Right lobe of liver (tissue), 6 donors: ENCODE results near the gene FAM50A. TPM values are rescaled to one million over a fixed set of nuclear protein-coding genes. Genes with fewer than 3 reads are reported as not detected.

Experiments used
- ATAC-seq, 4 donors: fragments of 200-7000 bp; cut with Tn5 transposase; one replicate each; pipeline ENCODE4 v1.9.1; 2020; ENCODE audit warnings: mild to moderate bottlenecking in 4 of 4, moderate library complexity in 4 of 4
- DNase-seq, 3 donors: peaks; one replicate each; pipeline ENCODE4 v3.0.0-alpha.2; 2020
- H3K27ac ChIP-seq, 3 donors: fragments of 200-600 bp; one replicate each; pipeline ENCODE4 v1.8.0; 2022
- H3K27me3 ChIP-seq, 2 donors: fragments of 200-600 bp; one replicate each; pipeline ENCODE4 v1.8.0; 2022
- H3K36me3 ChIP-seq, 4 donors: fragments of 200-600 bp; sonication (generic) in 1 of 4; one replicate each; pipeline versions ENCODE4 v1.5.1 to v1.8.0; 2017 to 2022; ENCODE audit warnings: control low read depth in 1 of 4
- H3K4me1 ChIP-seq, 4 donors: fragments of 200-600 bp; sonication (generic) in 1 of 4; one replicate each; pipeline versions ENCODE4 v1.5.1 to v1.8.0; 2017 to 2022; ENCODE audit warnings: control low read depth in 1 of 4
- H3K4me3 ChIP-seq, 3 donors: fragments of 200-600 bp; one replicate each; pipeline ENCODE4 v1.8.0; 2022
- H3K9me3 ChIP-seq, 4 donors: fragments of 200-600 bp; sonication (generic) in 1 of 4; one replicate each; pipeline versions ENCODE4 v1.5.1 to v1.8.0; 2017 to 2022; ENCODE audit warnings: control low read depth in 1 of 4
- POLR2A ChIP-seq: fragments of 450-650 bp; IDR thresholded peaks from one replicate; pipeline ENCODE4 v1.6.1; 2017; ENCODE audit warnings: antibody characterized with exemption, mild to moderate bottlenecking
- WGBS: methylation state at CpG from one replicate; pipeline ENCODE4 v1.1.6; 2018; ENCODE audit warnings: low coverage, low lambda C conversion rate; ENCODE audit not compliant: insufficient coverage; ENCODE audit errors: missing lambda C conversion rate; 5-methylcytosine and 5-hydroxymethylcytosine counted together
- intact Hi-C, 2 donors: fragments of 100-400 bp; cut with DNase I; formaldehyde crosslinking; loops; one replicate each; pipeline versions ENCODE4 v1.11.2 to v1.14.1; 2022
- total RNA-seq, 6 experiments: library from RNA; depleted of rRNA in 2 of 6; stranded (reverse); fragments of >200 nt in 2 of 6; fragmentation: NEBNext Ultra II Directional in 3 of 6; extraction: Animal tissue kit (Norgen Biotek cat#: 25700) in 3 of 6; gene quantifications; one replicate each; pipeline versions ENCODE4 v1.1.0 to v1.2.4, GENCODE V29; 2016 to 2023
- TF ChIP-seq, protein P1 (sequence below), 4 donors: fragments of 200-600 bp in 3 of 4; fragments of 450-650 bp in 1 of 4; IDR thresholded peaks; one replicate each; pipeline versions ENCODE4 v1.5.1 to v1.8.0; 2016 to 2022; ENCODE audit warnings: antibody characterized with exemption in 4 of 4, mild to moderate bottlenecking in 2 of 4
- donor health status: DM: no; HTN: yes; CAD: no.
- donor health status: DM: no; HTN: no; CAD: no.
- donor health status: DM: no; HTN: no; CAD: no.
- donor health status: DM: no; HTN: yes; CAD: no.
- donor health status: DM: no; HTN: yes; CAD: no.

Gene FAM50A
- total RNA-seq, 6 experiments from 2014 or later: 19.2 to 36.8 (median 21.9) TPM

DNA sequence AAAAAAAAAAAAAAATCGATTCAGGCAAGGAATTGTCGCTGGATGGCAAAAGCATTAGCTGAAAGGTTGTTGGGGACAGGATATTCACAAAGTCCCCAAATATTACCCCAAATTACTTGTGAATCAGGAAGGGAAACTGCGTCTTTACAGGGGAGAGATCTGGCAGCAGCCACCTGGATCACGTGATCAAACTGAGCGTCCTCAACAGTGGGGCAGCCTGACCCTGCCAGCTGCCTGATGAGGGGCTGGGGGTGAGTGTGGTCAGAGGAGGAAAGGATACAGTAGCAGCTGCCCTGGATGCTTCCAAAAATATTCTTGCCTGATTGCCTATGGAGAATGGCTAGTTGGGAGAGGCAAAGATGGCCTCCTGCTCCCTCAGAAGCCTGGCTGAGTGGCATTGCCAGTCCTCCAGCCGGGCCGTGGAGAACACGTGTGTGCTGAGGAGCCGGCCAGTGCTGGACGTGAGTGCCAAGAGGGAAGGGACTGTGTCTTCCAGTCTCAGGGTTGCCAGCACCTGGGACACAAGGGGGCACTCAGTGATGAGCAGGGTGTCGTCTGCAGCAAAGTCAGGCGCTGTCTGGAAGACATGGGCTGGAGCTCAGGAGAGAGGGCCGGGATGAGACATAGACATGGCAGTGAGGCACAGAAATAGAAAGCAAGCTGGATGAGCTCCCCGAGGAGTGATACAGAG, 38.1 kb downstream of the FAM50A start:
- Histone ChIP-seq H3K27ac (no peak overlapping the region), H3K36me3 (no peaks in the 10 kb centered on the region), H3K27me3 (no peaks in the 10 kb centered on the region), H3K4me3 (no peak overlapping the region), H3K9me3 (no peaks in the 10 kb centered on the region), H3K4me1 (no peaks in the 10 kb centered on the region)
- intact Hi-C loops: no loop called here
- peak in 1 of 3 donors; percentile 13 for DNase-seq
- 57% methylated on average over 8 of the region's 14 CpGs for WGBS
- TF ChIP-seq, protein P1, sequence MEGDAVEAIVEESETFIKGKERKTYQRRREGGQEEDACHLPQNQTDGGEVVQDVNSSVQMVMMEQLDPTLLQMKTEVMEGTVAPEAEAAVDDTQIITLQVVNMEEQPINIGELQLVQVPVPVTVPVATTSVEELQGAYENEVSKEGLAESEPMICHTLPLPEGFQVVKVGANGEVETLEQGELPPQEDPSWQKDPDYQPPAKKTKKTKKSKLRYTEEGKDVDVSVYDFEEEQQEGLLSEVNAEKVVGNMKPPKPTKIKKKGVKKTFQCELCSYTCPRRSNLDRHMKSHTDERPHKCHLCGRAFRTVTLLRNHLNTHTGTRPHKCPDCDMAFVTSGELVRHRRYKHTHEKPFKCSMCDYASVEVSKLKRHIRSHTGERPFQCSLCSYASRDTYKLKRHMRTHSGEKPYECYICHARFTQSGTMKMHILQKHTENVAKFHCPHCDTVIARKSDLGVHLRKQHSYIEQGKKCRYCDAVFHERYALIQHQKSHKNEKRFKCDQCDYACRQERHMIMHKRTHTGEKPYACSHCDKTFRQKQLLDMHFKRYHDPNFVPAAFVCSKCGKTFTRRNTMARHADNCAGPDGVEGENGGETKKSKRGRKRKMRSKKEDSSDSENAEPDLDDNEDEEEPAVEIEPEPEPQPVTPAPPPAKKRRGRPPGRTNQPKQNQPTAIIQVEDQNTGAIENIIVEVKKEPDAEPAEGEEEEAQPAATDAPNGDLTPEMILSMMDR (IDR thresholded peaks at IDR 0.05): no peak
- no peak for TF ChIP-seq POLR2A
- no peak for ATAC-seq

DNA sequence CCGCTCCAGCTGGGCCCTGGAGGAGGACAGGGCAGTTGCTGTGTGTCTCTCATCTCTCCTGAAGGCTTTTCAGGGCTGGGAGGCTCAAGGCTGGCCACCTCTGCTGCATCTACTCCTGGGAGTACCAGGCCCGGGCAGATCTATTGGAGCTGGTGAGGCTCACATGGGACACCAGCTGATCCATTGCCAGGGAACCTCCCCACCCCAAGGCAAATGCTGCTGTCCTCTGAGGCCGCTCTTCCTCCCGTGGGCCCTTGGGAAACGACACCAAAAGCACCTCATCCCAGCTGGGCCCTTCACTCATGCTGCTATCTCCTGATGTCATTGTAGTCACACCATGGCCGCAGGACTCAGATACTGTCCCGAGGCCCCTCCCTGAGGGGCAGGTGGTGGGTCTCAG, 38.8 kb downstream of the FAM50A start:
- intact Hi-C loops: no loop called here
- no peak overlapping the region for H3K27ac ChIP-seq
- no peaks in the 10 kb centered on the region for H3K9me3 ChIP-seq
- no CpG with 5 or more reads among the region's 7 CpGs for WGBS
- no peaks in the 10 kb centered on the region for H3K27me3 ChIP-seq
- H3K36me3 ChIP-seq: no peaks in the 10 kb centered on the region
- ATAC-seq (no peak), DNase-seq (no peak)
- no peaks in the 10 kb centered on the region for H3K4me1 ChIP-seq
- no peak for TF ChIP-seq POLR2A
- TF ChIP-seq, protein P1 (IDR thresholded peaks at IDR 0.05): no peak
- no peak overlapping the region for H3K4me3 ChIP-seq

DNA sequence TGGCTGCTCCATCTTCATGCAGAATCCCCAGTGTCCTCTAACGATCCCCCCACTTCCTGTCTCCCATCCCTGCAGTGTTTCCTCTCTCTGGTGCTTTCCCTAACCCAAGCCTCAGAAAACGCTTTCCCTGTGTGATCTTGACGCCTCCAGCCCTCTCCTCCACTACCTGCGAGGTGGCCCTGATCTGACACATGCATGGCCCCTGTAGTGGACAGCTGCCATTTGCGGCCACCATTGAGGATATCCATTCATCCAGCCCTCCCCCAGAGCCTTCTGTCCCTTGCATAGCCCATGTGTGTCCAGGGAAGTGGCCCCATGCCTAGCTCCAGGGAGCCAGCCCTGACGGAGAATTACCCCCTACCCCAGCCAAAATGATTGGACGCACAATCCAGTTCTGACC, 39.4 kb downstream of the FAM50A start:
- Histone ChIP-seq H3K36me3 (no peaks in the 10 kb centered on the region), H3K27ac (no peak overlapping the region), H3K9me3 (no peaks in the 10 kb centered on the region), H3K27me3 (no peaks in the 10 kb centered on the region), H3K4me1 (no peaks in the 10 kb centered on the region), H3K4me3 (no peak overlapping the region)
- no peak for TF ChIP-seq POLR2A
- TF ChIP-seq, protein P1 (IDR thresholded peaks at IDR 0.05): no peak
- DNase-seq (no peak), ATAC-seq (no peak)
- intact Hi-C loops: no loop called here
- WGBS: 73% methylated on average over 2 of the region's 7 CpGs

DNA sequence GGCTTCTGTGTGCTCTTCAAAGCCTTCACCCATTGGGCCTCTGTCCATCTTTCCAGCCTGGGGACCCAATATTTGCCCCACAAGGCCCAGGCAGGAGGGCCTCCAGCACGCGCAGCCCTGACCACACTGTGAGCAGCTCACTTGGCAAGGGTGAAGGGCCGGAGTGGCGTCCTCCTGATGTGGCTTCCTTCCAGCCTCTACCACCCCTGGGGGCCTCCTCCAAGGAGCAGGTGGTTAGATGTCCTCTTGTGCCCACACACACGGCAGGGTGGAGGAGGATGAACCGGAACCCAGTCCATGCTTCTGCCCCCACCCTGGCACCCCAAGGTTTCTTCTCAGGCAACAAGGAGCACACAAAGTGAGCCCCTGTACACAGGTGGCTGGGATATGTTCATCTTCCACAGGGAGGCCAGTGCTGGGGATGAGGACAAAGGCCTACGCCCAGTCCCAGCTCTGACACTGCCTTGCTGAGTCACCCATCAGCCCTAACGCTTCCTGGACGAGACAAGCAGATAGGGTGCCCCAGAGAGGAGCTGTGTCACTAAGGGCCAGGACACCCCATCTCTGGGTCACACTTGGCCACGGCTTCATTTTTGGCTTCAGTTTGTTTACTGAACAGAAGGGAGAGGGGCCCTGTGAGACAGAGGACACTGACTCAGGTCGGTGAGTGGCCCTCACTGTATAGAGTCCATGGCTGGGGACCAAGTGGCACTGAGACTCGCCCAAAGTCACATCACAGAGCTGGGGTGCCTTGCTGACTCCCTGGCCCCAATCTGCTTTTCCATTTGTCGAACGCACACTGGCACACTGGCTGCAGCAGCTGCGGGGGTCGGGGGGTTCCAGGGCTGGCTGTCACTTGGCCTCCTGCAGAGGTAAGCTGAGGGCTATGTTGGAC, 40.6 kb downstream of the FAM50A start:
- H3K36me3 ChIP-seq: no peaks in the 10 kb centered on the region
- H3K9me3 ChIP-seq: no peaks in the 10 kb centered on the region
- TF ChIP-seq, protein P1 (IDR thresholded peaks at IDR 0.05): no peak
- no peak for TF ChIP-seq POLR2A
- 77% methylated on average over 4 of the region's 16 CpGs for WGBS
- intact Hi-C loops: no loop called here
- no peaks in the 10 kb centered on the region for H3K27me3 ChIP-seq
- ATAC-seq (peak in 1 of 4 donors; percentile 58), DNase-seq (peak in 2 of 3 donors; percentile 37 to 45)
- H3K4me3 ChIP-seq: no peak overlapping the region
- no peak overlapping the region for H3K27ac ChIP-seq
- no peaks in the 10 kb centered on the region for H3K4me1 ChIP-seq
